OCI-LY3 (cell line): ENCODE results near the gene SEBOX.
A peak's percentile ranks its signal among the peaks of the same experiment; 100 is the strongest.

Experiments used
- H2AFZ ChIP-seq: fragments of 200-600, 300-600 bp; shearing (Covaris generic); 2 replicates; pipeline ENCODE4 v1.6.0; 2014; ENCODE audit warnings: antibody characterized with exemption, low read depth, low read length
- H3K27ac ChIP-seq: fragments of 200-600, 300-600 bp; sonication (generic); 2 replicates; pipeline ENCODE4 v1.5.1; 2014; ENCODE audit warnings: mild to moderate bottlenecking, low read length, moderate library complexity, mixed read lengths
- H3K27me3 ChIP-seq: fragments of 200-600, 300-600 bp; sonication (generic); 2 replicates; pipeline ENCODE4 v1.6.1; 2014; ENCODE audit warnings: low read depth, low read length, mixed read lengths
- H3K36me3 ChIP-seq: fragments of 200-600, 300-600 bp; sonication (generic); replicated peaks from 2 replicates; pipeline ENCODE3; 2014; ENCODE audit warnings: low read depth, low read length, mixed read lengths
- H3K4me1 ChIP-seq: fragments of 300-600, 200-600 bp; sonication (generic); 2 replicates; pipeline ENCODE4 v1.6.1; 2014; ENCODE audit warnings: low read length, mixed read lengths
- H3K4me2 ChIP-seq: fragments of 200-600, 300-600 bp; sonication (generic); 2 replicates; pipeline ENCODE4 v1.6.1; 2014; ENCODE audit warnings: low read length, mixed read lengths
- H3K4me3 ChIP-seq: fragments of 300-600, 200-600 bp; sonication (generic); 2 replicates; pipeline ENCODE4 v1.5.1; 2014; ENCODE audit warnings: antibody characterized with exemption, mild to moderate bottlenecking, low read length, moderate library complexity
- H3K79me2 ChIP-seq: fragments of 300-600, 200-600 bp; shearing (Covaris generic); 2 replicates; pipeline ENCODE4 v1.6.1; 2014; ENCODE audit warnings: mild to moderate bottlenecking, low read length, mixed read lengths
- H3K9ac ChIP-seq: fragments of 300-600, 200-600 bp; shearing (Covaris generic); 2 replicates; pipeline ENCODE4 v1.6.0; 2014; ENCODE audit warnings: mild to moderate bottlenecking, low read length, moderate library complexity
- H3K9me3 ChIP-seq: fragments of 200-600, 300-600 bp; shearing (Covaris generic); 2 replicates; pipeline ENCODE4 v1.6.1; 2014; ENCODE audit warnings: low read length, mixed read lengths; ENCODE audit not compliant: insufficient read depth
- H4K20me1 ChIP-seq: fragments of 200-600, 300-600 bp; sonication (generic); 2 replicates; pipeline ENCODE4 v1.6.1; 2016; ENCODE audit warnings: low read length, mixed read lengths; ENCODE audit not compliant: insufficient read depth
- CTCF ChIP-seq: fragments of 200-600, 300-600 bp; sonication (generic); IDR thresholded peaks from 2 replicates; pipeline ENCODE4 v1.5.1; 2014; ENCODE audit warnings: antibody characterized with exemption, low read length, low read depth
- EZH2phosphoT487 ChIP-seq: fragments of 200-600 bp; shearing (Covaris generic); IDR thresholded peaks from 2 replicates; pipeline ENCODE4 v1.6.1; 2018; ENCODE audit warnings: antibody characterized with exemption, mixed run types, low read depth

The SEBOX gene

GRCh38 chr17:28317966-28318758, 46.8 kb downstream of the SEBOX start:
- Histone ChIP-seq H3K9me3 (no peaks in the 10 kb centered on the region), H3K4me2 (peak overlapping the region; percentile 94), H3K36me3 (peaks cover 23% of the 10 kb centered on the region), H3K27me3 (no peaks in the 10 kb centered on the region), H3K4me1 (peaks cover 36% of the 10 kb centered on the region), H4K20me1 (peaks cover 19% of the 10 kb centered on the region), H3K79me2 (peaks cover 63% of the 10 kb centered on the region), H3K27ac (peak overlapping the region; percentile 71), H3K4me3 (peak overlapping the region; percentile 84), H2AFZ (0 out of 2 replicates have a peak overlapping the region, but pooled peaks have one; percentile 61), H3K9ac (peak overlapping the region; percentile 97)
- TF ChIP-seq EZH2phosphoT487 (no peak), CTCF (no peak)

GRCh38 chr17:28317099-28317965, 47.7 kb downstream of the SEBOX start:
- Histone ChIP-seq H3K4me3 (peak overlapping the region; percentile 84), H3K27me3 (no peaks in the 10 kb centered on the region), H3K27ac (peak overlapping the region; percentile 71; the same call in 1 of the 2 replicates), H3K9ac (peak overlapping the region; percentile 97), H3K36me3 (peaks cover 17% of the 10 kb centered on the region), H3K79me2 (peaks cover 54% of the 10 kb centered on the region), H3K4me2 (peak overlapping the region; percentile 94), H3K4me1 (peaks cover 28% of the 10 kb centered on the region), H3K9me3 (no peaks in the 10 kb centered on the region), H4K20me1 (peaks cover 13% of the 10 kb centered on the region), H2AFZ (0 out of 2 replicates have a peak overlapping the region, but pooled peaks have one; percentile 61)
- TF ChIP-seq EZH2phosphoT487 (no peak), CTCF (no peak)

GRCh38 chr17:28315846-28316705, 48.9 kb downstream of the SEBOX start:
- no peaks in the 10 kb centered on the region for H3K9me3 ChIP-seq
- no peak overlapping the region for H2AFZ ChIP-seq
- no peak overlapping the region for H3K9ac ChIP-seq
- no peaks in the 10 kb centered on the region for H3K27me3 ChIP-seq
- H3K4me3 ChIP-seq: no peak overlapping the region
- peaks cover 23% of the 10 kb centered on the region for H3K4me1 ChIP-seq
- no peak overlapping the region for H3K27ac ChIP-seq
- peaks cover 42% of the 10 kb centered on the region for H3K79me2 ChIP-seq
- H3K4me2 ChIP-seq: no peak overlapping the region
- peaks cover 12% of the 10 kb centered on the region for H3K36me3 ChIP-seq
- TF ChIP-seq EZH2phosphoT487 (no peak), CTCF (no peak)
- peaks cover 7% of the 10 kb centered on the region for H4K20me1 ChIP-seq
